Measurements from ENCODE around the gene MICU1.

The MICU1 gene

GRCh38 chr10:72426986-72427385, 198.9 kb downstream of the MICU1 start:
- TF ChIP-seq GATA3 (IDR thresholded peaks at IDR 0.05; ENCODE audit: low read depth, low read length) = no peak
- no peak for TF ChIP-seq GATA2 (IDR thresholded peaks at IDR 0.05; ENCODE audit: low read depth, low read length)

GRCh38 chr10:72425133-72425532, 200.7 kb downstream of the MICU1 start:
- TF ChIP-seq GATA3 (IDR thresholded peaks at IDR 0.05; ENCODE audit: low read depth, low read length) (no peak), GATA2 (IDR thresholded peaks at IDR 0.05; ENCODE audit: low read depth, low read length) (no peak)

- TF ChIP-seq GATA3 (IDR thresholded peaks at IDR 0.05; ENCODE audit: low read depth, low read length) (no peak), GATA2 (IDR thresholded peaks at IDR 0.05; ENCODE audit: low read depth, low read length) (no peak)
Observed at GRCh38 chr10:72424561-72424960, 201.3 kb downstream of the MICU1 start.

- no peak for TF ChIP-seq GATA2 (IDR thresholded peaks at IDR 0.05; ENCODE audit: low read depth, low read length)
- no peak for TF ChIP-seq GATA3 (IDR thresholded peaks at IDR 0.05; ENCODE audit: low read depth, low read length)
Observed at GRCh38 chr10:72423426-72423825, 202.5 kb downstream of the MICU1 start.

- no peak for TF ChIP-seq GATA3 (IDR thresholded peaks at IDR 0.05; ENCODE audit: low read depth, low read length)
- no peak for TF ChIP-seq GATA2 (IDR thresholded peaks at IDR 0.05; ENCODE audit: low read depth, low read length)
Observed at GRCh38 chr10:72421885-72422540, 203.9 kb downstream of the MICU1 start.

- TF ChIP-seq GATA2 (IDR thresholded peaks at IDR 0.05; ENCODE audit: low read depth, low read length) (no peak), GATA3 (IDR thresholded peaks at IDR 0.05; ENCODE audit: low read depth, low read length) (no peak)
Observed at GRCh38 chr10:72419241-72419640, 206.6 kb downstream of the MICU1 start.

GRCh38 chr10:72418679-72419078, 207.2 kb downstream of the MICU1 start:
- TF ChIP-seq GATA3 (IDR thresholded peaks at IDR 0.05; ENCODE audit: low read depth, low read length) (no peak), GATA2 (IDR thresholded peaks at IDR 0.05; ENCODE audit: low read depth, low read length) (no peak)

- TF ChIP-seq GATA3 (IDR thresholded peaks at IDR 0.05; ENCODE audit: low read depth, low read length) (no peak), GATA2 (IDR thresholded peaks at IDR 0.05; ENCODE audit: low read depth, low read length) (no peak)
Observed at GRCh38 chr10:72417971-72418370, 207.9 kb downstream of the MICU1 start.

GRCh38 chr10:72416661-72417060, 209.2 kb downstream of the MICU1 start:
- no peak for TF ChIP-seq GATA3 (IDR thresholded peaks at IDR 0.05; ENCODE audit: low read depth, low read length)
- no peak for TF ChIP-seq GATA2 (IDR thresholded peaks at IDR 0.05; ENCODE audit: low read depth, low read length)

GRCh38 chr10:72414642-72415041, 211.2 kb downstream of the MICU1 start:
- TF ChIP-seq GATA2 (IDR thresholded peaks at IDR 0.05; ENCODE audit: low read depth, low read length) = no peak
- TF ChIP-seq GATA3 (IDR thresholded peaks at IDR 0.05; ENCODE audit: low read depth, low read length) = no peak

- TF ChIP-seq GATA3 (IDR thresholded peaks at IDR 0.05; ENCODE audit: low read depth, low read length) (no peak), GATA2 (IDR thresholded peaks at IDR 0.05; ENCODE audit: low read depth, low read length) (no peak)
Observed at GRCh38 chr10:72409167-72409566, 216.7 kb downstream of the MICU1 start.

GRCh38 chr10:72407927-72408600, 217.8 kb downstream of the MICU1 start:
- TF ChIP-seq GATA2 (IDR thresholded peaks at IDR 0.05; ENCODE audit: low read depth, low read length) (no peak), GATA3 (IDR thresholded peaks at IDR 0.05; ENCODE audit: low read depth, low read length) (no peak)

- TF ChIP-seq GATA3 (IDR thresholded peaks at IDR 0.05; ENCODE audit: low read depth, low read length) (no peak), GATA2 (IDR thresholded peaks at IDR 0.05; ENCODE audit: low read depth, low read length) (no peak)
Observed at GRCh38 chr10:72407471-72407870, 218.4 kb downstream of the MICU1 start.

- TF ChIP-seq GATA2 (IDR thresholded peaks at IDR 0.05; ENCODE audit: low read depth, low read length) (no peak), GATA3 (IDR thresholded peaks at IDR 0.05; ENCODE audit: low read depth, low read length) (no peak)
Observed at GRCh38 chr10:72392571-72392970, 233.3 kb downstream of the MICU1 start.

GRCh38 chr10:72390764-72391163, 235.1 kb downstream of the MICU1 start:
- TF ChIP-seq GATA3 (IDR thresholded peaks at IDR 0.05; ENCODE audit: low read depth, low read length) (no peak), GATA2 (IDR thresholded peaks at IDR 0.05; ENCODE audit: low read depth, low read length) (no peak)

Measured in SH-SY5Y (cell line).